Suprapubic skin (tissue), 4 donors: ENCODE results near the gene SDR39U1. TPM values are rescaled to one million over a fixed set of nuclear protein-coding genes. Genes with fewer than 3 reads are reported as not detected.

ENCODE experiments used
- DNase-seq, 2 donors: peaks; one replicate each; pipeline ENCODE4 v3.0.0-alpha.2; 2019; ENCODE audit warnings: low spot score in 2 of 2
- H3K27ac ChIP-seq: fragments of 200-600 bp; sonication (generic); one replicate; pipeline ENCODE4 v1.5.1; 2019
- H3K27me3 ChIP-seq: fragments of 200-600 bp; sonication (generic); one replicate; pipeline ENCODE4 v1.5.1; 2019
- H3K36me3 ChIP-seq: fragments of 200-600 bp; sonication (generic); one replicate; pipeline ENCODE4 v1.5.1; 2019
- H3K4me1 ChIP-seq: fragments of 200-600 bp; sonication (generic); one replicate; pipeline ENCODE4 v1.5.1; 2019
- H3K4me3 ChIP-seq: fragments of 200-600 bp; sonication (generic); one replicate; pipeline ENCODE4 v1.5.1; 2019; ENCODE audit warnings: mild to moderate bottlenecking
- H3K9me3 ChIP-seq: fragments of 200-600 bp; sonication (generic); one replicate; pipeline ENCODE4 v1.5.1; 2019
- CTCF ChIP-seq, 2 donors: fragments of 200-600 bp in 1 of 2; fragments of 450-650 bp in 1 of 2; sonication (generic) in 1 of 2; IDR thresholded peaks; one replicate each; pipeline ENCODE4 v1.5.1; 2016 to 2019; ENCODE audit warnings: antibody characterized with exemption in 2 of 2, mild to moderate bottlenecking in 1 of 2, moderate library complexity in 1 of 2
- EP300 ChIP-seq: sonication (generic); formaldehyde crosslinking; IDR thresholded peaks from one replicate; pipeline ENCODE4 v1.6.1; 2017; ENCODE audit warnings: antibody characterized with exemption
- POLR2A ChIP-seq, 2 donors: fragments of 450-650 bp; IDR thresholded peaks; one replicate each; pipeline ENCODE4 v1.6.1; 2017; ENCODE audit warnings: antibody characterized with exemption in 2 of 2, mild to moderate bottlenecking in 2 of 2, moderate library complexity in 2 of 2
- POLR2AphosphoS5 ChIP-seq, 3 donors: sonication (generic); formaldehyde crosslinking; IDR thresholded peaks; one replicate each; pipeline ENCODE4 v1.6.1; 2017; ENCODE audit warnings: antibody characterized with exemption in 3 of 3
- WGBS: methylation state at CpG from one replicate; pipeline ENCODE4 v1.1.5; 2018; 5-methylcytosine and 5-hydroxymethylcytosine counted together
- total RNA-seq, 4 donors: library from RNA; depleted of rRNA; stranded (reverse); fragments of >200 nt; gene quantifications; one replicate each; pipeline ENCODE4 v1.1.0, GENCODE V29; 2016

SDR39U1 gene
- total RNA-seq, 4 donors from 2014 or later: 30.1 to 82.3 (median 38.6) TPM

GRCh38 chr14:24422694-24423601 is 19.6 kb downstream of the SDR39U1 start:
- no peak for TF ChIP-seq POLR2AphosphoS5 (IDR thresholded peaks at IDR 0.05)
- H3K36me3 ChIP-seq: no peaks in the 10 kb centered on the region
- no peaks in the 10 kb centered on the region for H3K27me3 ChIP-seq
- peaks cover 44% of the 10 kb centered on the region for H3K4me1 ChIP-seq
- no peak overlapping the region for H3K27ac ChIP-seq
- no peak overlapping the region for H3K4me3 ChIP-seq
- 78% methylated on average over 12 of the region's 12 CpGs for WGBS
- H3K9me3 ChIP-seq: no peaks in the 10 kb centered on the region
- peak in 1 of 2 donors; percentile 33 for DNase-seq

- DNase-seq: no peak
- Histone ChIP-seq H3K27me3 (no peaks in the 10 kb centered on the region), H3K4me1 (peaks cover 37% of the 10 kb centered on the region), H3K9me3 (no peaks in the 10 kb centered on the region), H3K4me3 (no peak overlapping the region), H3K36me3 (no peaks in the 10 kb centered on the region), H3K27ac (no peak overlapping the region)
- 79% methylated on average over 4 of the region's 4 CpGs for WGBS
- TF ChIP-seq CTCF (IDR thresholded peaks at IDR 0.05) (no peak), POLR2AphosphoS5 (IDR thresholded peaks at IDR 0.05) (no peak), POLR2A (IDR thresholded peaks at IDR 0.05) (no peak), EP300 (no peak)
Observed at GRCh38 chr14:24422261-24422660, 20.3 kb downstream of the SDR39U1 start.

GRCh38 chr14:24418492-24418873 is 24.1 kb downstream of the SDR39U1 start:
- 29% methylated on average over 6 of the region's 6 CpGs for WGBS
- DNase-seq: no peak

GRCh38 chr14:24417832-24418491 is 24.6 kb downstream of the SDR39U1 start:
- DNase-seq: peak in 1 of 2 donors; percentile 54
- Histone ChIP-seq H3K9me3 (no peaks in the 10 kb centered on the region), H3K27me3 (no peaks in the 10 kb centered on the region), H3K4me1 (peaks cover 13% of the 10 kb centered on the region), H3K4me3 (no peak overlapping the region), H3K36me3 (peaks cover 29% of the 10 kb centered on the region), H3K27ac (no peak overlapping the region)
- TF ChIP-seq POLR2A (IDR thresholded peaks at IDR 0.05): no peak
- no peak for TF ChIP-seq POLR2AphosphoS5 (IDR thresholded peaks at IDR 0.05)
- TF ChIP-seq CTCF (IDR thresholded peaks at IDR 0.05): no peak
- no peak for TF ChIP-seq EP300
- WGBS: 61% methylated on average over 5 of the region's 6 CpGs

More at GRCh38 chr14:24418492-24418873, 24.1 kb downstream of the SDR39U1 start:
- Histone ChIP-seq H3K27ac (no peak overlapping the region), H3K4me3 (no peak overlapping the region), H3K9me3 (no peaks in the 10 kb centered on the region), H3K4me1 (peaks cover 13% of the 10 kb centered on the region), H3K36me3 (peaks cover 24% of the 10 kb centered on the region), H3K27me3 (no peaks in the 10 kb centered on the region)
- TF ChIP-seq POLR2AphosphoS5 (IDR thresholded peaks at IDR 0.05) (no peak), CTCF (IDR thresholded peaks at IDR 0.05) (no peak), POLR2A (IDR thresholded peaks at IDR 0.05) (no peak), EP300 (no peak)

- H3K9me3 ChIP-seq: no peaks in the 10 kb centered on the region
- peak in 1 of 2 donors; percentile 54 for DNase-seq
- peaks cover 34% of the 10 kb centered on the region for H3K36me3 ChIP-seq
- WGBS: 77% methylated on average over 10 of the region's 16 CpGs
- no peaks in the 10 kb centered on the region for H3K27me3 ChIP-seq
- peaks cover 15% of the 10 kb centered on the region for H3K4me1 ChIP-seq
- H3K27ac ChIP-seq: no peak overlapping the region
- no peak overlapping the region for H3K4me3 ChIP-seq
- TF ChIP-seq EP300 (no peak), POLR2A (IDR thresholded peaks at IDR 0.05) (no peak), CTCF (IDR thresholded peaks at IDR 0.05) (no peak), POLR2AphosphoS5 (IDR thresholded peaks at IDR 0.05) (no peak)
Observed at GRCh38 chr14:24416932-24417619, 25.5 kb downstream of the SDR39U1 start.
